Colonic mucosa (tissue), 4 donors: Measurements from ENCODE around the gene NELL2. TPM values are rescaled to one million over a fixed set of nuclear protein-coding genes. Genes with fewer than 3 reads are reported as not detected.

Experiments used
- DNase-seq: peaks from one replicate; pipeline ENCODE4 v3.0.0-alpha.2; 2020
- H3K27ac ChIP-seq: fragments of 200-600 bp; one replicate; pipeline ENCODE4 v1.8.0; 2021
- H3K27me3 ChIP-seq: fragments of 200-600 bp; one replicate; pipeline ENCODE4 v1.8.0; 2021
- H3K36me3 ChIP-seq: fragments of 200-600 bp; one replicate; pipeline ENCODE4 v1.8.0; 2021
- H3K4me1 ChIP-seq: fragments of 200-600 bp; one replicate; pipeline ENCODE4 v1.8.0; 2021; ENCODE audit warnings: mild to moderate bottlenecking
- H3K4me3 ChIP-seq: fragments of 200-600 bp; one replicate; pipeline ENCODE4 v1.8.0; 2021
- H3K9ac ChIP-seq, 2 donors: one replicate each; pipeline ENCODE4 v1.7.0; 2013; ENCODE audit warnings: control low read depth in 2 of 2, low read depth in 2 of 2, low read length in 2 of 2
- H3K9me3 ChIP-seq: fragments of 200-600 bp; one replicate; pipeline ENCODE4 v1.8.0; 2021
- intact Hi-C: fragments of 100-400 bp; cut with DNase I; formaldehyde crosslinking; loops from one replicate; pipeline ENCODE4 v1.14.1; 2022
- total RNA-seq, 2 donors: library from RNA; stranded (reverse); fragmentation: NEBNext Ultra II Directional in 1 of 2; extraction: Animal tissue kit (Norgen Biotek cat#: 25700) in 1 of 2; gene quantifications; one replicate each; pipeline ENCODE4 v1.2.1, GENCODE V29; 2021
- TF ChIP-seq, protein P1 (sequence below): fragments of 200-600 bp; IDR thresholded peaks from one replicate; pipeline ENCODE4 v1.8.0; 2022; ENCODE audit warnings: antibody characterized with exemption, mild to moderate bottlenecking
- donor health status: healthy.
- donor health status: DM: no; HTN: no; CAD: no.
- donor health status: DM: no; HTN: no; CAD: no.

NELL2 gene
- total RNA-seq, 2 donors from 2014 or later: 2.1 to 3.0 TPM

GRCh38 chr12:44889926-44890325, 13.8 kb upstream of the NELL2 start:
- Histone ChIP-seq H3K27ac (no peak overlapping the region), H3K27me3 (no peaks in the 10 kb centered on the region), H3K4me3 (no peak overlapping the region), H3K9me3 (no peaks in the 10 kb centered on the region), H3K4me1 (no peaks in the 10 kb centered on the region), H3K36me3 (no peaks in the 10 kb centered on the region), H3K9ac (no peak overlapping the region)
- no peak for DNase-seq
- intact Hi-C loops: no loop called here
- TF ChIP-seq, protein P1, sequence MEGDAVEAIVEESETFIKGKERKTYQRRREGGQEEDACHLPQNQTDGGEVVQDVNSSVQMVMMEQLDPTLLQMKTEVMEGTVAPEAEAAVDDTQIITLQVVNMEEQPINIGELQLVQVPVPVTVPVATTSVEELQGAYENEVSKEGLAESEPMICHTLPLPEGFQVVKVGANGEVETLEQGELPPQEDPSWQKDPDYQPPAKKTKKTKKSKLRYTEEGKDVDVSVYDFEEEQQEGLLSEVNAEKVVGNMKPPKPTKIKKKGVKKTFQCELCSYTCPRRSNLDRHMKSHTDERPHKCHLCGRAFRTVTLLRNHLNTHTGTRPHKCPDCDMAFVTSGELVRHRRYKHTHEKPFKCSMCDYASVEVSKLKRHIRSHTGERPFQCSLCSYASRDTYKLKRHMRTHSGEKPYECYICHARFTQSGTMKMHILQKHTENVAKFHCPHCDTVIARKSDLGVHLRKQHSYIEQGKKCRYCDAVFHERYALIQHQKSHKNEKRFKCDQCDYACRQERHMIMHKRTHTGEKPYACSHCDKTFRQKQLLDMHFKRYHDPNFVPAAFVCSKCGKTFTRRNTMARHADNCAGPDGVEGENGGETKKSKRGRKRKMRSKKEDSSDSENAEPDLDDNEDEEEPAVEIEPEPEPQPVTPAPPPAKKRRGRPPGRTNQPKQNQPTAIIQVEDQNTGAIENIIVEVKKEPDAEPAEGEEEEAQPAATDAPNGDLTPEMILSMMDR: no peak

DNA sequence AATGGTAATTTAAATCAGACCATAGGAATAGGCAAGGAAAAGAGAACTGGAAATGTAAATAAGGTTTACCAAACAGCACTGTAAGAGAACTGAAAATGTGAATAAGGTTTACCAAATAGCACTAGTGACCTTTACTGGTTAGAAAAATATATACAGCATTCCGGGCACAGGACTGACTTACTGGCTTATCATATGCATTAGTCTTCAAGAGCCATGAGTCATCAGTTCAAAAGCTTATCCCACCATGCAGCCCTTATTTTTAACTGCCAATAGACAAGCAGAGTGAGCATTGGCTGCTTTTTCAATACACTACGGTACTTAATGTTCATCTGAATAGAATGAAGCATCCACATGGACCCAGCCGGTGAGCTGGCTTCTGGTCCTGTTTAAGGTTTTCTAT, 13.0 kb upstream of the NELL2 start:
- no peak for DNase-seq
- H3K9ac ChIP-seq: no peak overlapping the region
- H3K36me3 ChIP-seq: no peaks in the 10 kb centered on the region
- no peak overlapping the region for H3K27ac ChIP-seq
- no peaks in the 10 kb centered on the region for H3K4me1 ChIP-seq
- TF ChIP-seq, protein P1: no peak
- no peak overlapping the region for H3K4me3 ChIP-seq
- no peaks in the 10 kb centered on the region for H3K9me3 ChIP-seq
- H3K27me3 ChIP-seq: no peaks in the 10 kb centered on the region
- intact Hi-C loops: no loop called here

- no peak for DNase-seq
- intact Hi-C loops: no loop called here
- no peak overlapping the region for H3K27ac ChIP-seq
- H3K4me1 ChIP-seq: no peaks in the 10 kb centered on the region
- H3K27me3 ChIP-seq: no peaks in the 10 kb centered on the region
- TF ChIP-seq, protein P1: no peak
- no peaks in the 10 kb centered on the region for H3K36me3 ChIP-seq
- no peak overlapping the region for H3K4me3 ChIP-seq
- H3K9ac ChIP-seq: no peak overlapping the region
- H3K9me3 ChIP-seq: no peaks in the 10 kb centered on the region
These were observed 9.8 kb upstream of the NELL2 start for GRCh38 chr12:44885902-44886301.

DNA sequence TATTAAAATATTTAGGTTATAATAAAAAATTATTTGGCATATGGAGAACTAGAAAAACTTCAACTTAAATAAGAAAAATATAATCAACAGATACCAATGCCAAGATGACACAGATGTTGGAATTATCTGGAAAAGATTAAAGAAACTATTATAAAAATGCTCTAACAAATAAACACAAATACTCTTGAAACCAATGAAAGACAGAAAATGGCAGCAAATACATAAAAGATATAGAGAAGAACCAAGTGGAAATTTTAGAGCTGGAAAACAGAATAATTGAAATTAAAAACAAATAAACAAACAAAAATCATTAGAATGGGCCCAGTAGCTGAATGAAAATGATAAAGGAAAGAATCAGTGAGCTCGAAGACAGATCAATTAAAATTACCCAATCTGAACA, 5.1 kb upstream of the NELL2 start:
- intact Hi-C loops: no loop called here
- DNase-seq: no peak
- Histone ChIP-seq H3K4me3 (no peak overlapping the region), H3K4me1 (no peaks in the 10 kb centered on the region), H3K36me3 (no peaks in the 10 kb centered on the region), H3K27ac (no peak overlapping the region), H3K9ac (no peak overlapping the region), H3K9me3 (no peaks in the 10 kb centered on the region), H3K27me3 (no peaks in the 10 kb centered on the region)
- TF ChIP-seq, protein P1: no peak

GRCh38 chr12:44876544-44877410, 662 bp upstream of the NELL2 start:
- Histone ChIP-seq H3K4me3 (peak overlapping the region; percentile 46), H3K36me3 (no peaks in the 10 kb centered on the region), H3K9ac (no peak overlapping the region), H3K4me1 (peaks cover 5% of the 10 kb centered on the region), H3K27ac (no peak overlapping the region), H3K9me3 (no peaks in the 10 kb centered on the region), H3K27me3 (peaks cover 12% of the 10 kb centered on the region)
- intact Hi-C loops: no loop called here
- TF ChIP-seq, protein P1: no peak
- peak; percentile 19 for DNase-seq
